Left lobe of liver (tissue), 2 donors: ENCODE measurements around the gene AMFR. TPM values are rescaled to one million over a fixed set of nuclear protein-coding genes. Genes with fewer than 3 reads are reported as not detected.
A peak's percentile ranks its signal among the peaks of the same experiment; 100 is the strongest.

Experiments
- ATAC-seq: fragments of 200-7000 bp; cut with Tn5 transposase; one replicate; pipeline ENCODE4 v1.9.1; 2020; ENCODE audit warnings: mild to moderate bottlenecking, moderate library complexity
- DNase-seq: peaks from one replicate; pipeline ENCODE4 v3.0.0-alpha.2; 2020; ENCODE audit warnings: low spot score
- total RNA-seq: library from RNA; stranded (reverse); gene quantifications from one replicate; pipeline ENCODE4 v1.2.1, GENCODE V29; 2021
- donor health status: DM: no; HTN: no; CAD: no; lungs with moderate emphysema.
- donor health status: DM: no; HTN: yes; CAD: no.

AMFR gene
- total RNA-seq = 159 TPM

GRCh38 chr16:56425439-56425832, at the start of gene AMFR:
TSS of gene AMFR (minus strand) at chr16:56425545. CDS start at chr16:56425327, 218 bp downstream.
- peak; percentile 78 for DNase-seq
- ATAC-seq = peak; percentile 95

DNA sequence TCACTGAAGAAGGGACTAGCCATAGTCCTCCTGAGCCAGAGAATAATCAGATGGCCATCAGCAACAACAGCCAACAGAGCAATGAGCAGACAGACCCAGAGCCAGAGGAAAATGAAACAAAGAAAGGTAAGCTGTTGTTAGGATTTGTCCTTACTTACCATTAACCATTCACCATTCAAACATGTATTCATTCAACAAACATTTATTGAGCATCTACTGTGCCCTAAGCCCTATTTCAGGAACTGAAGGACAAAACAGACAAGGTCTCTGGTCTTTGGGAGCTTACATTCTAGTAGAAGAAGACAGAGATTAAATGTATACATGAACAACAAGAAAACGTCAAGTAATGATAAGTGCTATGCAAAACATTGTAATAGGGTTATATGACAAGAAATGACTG, 45.3 kb upstream of the AMFR start:
- DNase-seq (no peak), ATAC-seq (no peak)

DNA sequence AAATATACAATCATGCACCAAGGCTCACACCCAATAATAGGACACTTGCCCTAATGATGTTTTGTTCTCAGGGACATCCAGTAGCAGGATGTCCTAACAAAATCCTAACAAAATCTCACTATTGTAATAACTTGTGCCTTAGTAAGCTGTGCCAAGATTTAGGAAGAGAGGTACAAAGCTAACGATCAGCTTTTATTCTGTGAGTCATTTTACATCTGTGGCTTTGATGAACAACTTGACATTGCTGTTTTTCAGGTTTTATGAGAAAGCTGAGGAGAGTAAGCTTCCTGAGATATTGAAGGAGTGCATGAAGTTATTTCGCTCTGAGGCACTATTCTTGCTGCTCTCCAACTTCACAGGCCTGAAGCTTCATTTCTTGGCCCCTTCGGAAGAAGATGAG, 44.9 kb upstream of the AMFR start:
- ATAC-seq (no peak), DNase-seq (no peak)

DNA sequence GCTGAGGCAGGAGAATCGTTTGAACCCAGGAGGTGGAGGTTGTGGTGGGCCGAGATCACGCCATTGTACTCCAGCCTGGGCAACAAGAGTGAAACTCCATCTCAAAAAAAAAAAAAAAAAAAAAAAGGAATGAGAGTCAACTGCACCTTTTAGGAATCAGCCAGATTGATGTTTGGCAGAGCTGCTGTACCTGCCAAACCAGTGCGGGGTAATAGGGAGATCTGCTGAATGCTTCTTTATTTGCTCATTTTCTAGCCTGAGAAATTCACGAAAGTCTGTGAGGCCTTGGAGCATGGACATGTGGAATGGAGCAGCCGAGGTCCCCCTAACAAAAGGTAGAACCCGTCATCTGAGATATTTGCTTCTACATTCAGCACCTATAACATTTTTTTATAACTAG, 44.4 kb upstream of the AMFR start:
- no peak for ATAC-seq
- no peak for DNase-seq

DNA sequence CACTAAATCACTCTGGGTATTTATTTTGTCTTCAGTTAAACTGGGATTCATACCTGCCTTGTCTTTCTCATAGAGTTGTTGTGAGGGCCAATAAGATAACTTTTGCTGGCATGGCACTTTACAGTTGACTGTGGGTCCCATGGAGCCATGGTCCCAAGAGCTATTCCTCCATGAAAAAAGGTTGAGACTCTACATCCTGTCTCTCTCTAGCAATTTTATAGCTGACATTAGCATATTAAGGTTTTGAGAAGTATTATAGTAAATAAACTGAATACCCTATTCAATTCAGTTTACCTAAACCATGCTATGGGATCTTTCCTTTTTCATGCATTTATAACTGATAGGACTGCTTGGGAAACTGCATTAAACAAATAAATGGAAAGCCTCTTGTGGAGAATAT, 43.5 kb upstream of the AMFR start:
- ATAC-seq (no peak), DNase-seq (no peak)

DNA sequence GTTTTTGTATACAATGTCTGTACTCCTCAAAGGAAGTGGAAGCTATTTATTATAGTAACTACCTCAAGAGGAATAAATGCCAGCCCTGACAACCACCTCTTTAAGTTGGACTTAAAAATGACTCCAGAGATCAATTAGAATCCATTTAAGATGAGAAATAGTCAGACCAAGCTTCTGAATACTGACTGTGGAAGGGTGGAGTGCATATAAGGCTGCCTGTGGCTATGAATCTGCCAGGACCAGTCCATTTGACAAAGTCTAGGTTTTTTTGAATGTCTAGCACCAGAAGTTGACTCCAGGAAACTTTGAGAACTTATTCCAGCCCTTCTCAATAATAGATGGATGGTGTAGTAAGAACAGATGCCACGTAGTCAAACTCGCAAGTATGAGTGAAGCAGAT, 41.0 kb upstream of the AMFR start:
- DNase-seq = no peak

DNA sequence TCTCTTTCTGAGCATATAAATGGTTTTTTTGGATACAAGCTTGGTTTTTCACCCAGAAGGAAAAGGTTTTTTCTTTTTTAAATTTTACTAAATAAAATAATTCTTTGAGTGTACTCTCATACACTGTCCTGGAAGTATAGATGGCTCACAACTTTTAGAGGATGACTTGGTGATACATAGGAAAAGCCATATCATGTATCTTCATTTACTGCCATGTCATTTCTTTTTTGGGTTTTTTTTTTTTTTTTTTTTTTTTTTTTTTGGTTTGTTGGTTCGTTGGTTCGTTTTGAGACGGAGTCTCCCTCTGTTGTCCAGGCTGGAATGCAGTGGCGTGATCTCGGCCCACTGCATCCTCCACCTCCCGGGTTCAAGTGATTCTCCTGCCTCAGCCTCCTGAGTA, 37.8 kb upstream of the AMFR start:
- ATAC-seq (no peak), DNase-seq (no peak)

More for the DNA sequence above, 41.0 kb upstream of the AMFR start:
- no peak for ATAC-seq

DNA sequence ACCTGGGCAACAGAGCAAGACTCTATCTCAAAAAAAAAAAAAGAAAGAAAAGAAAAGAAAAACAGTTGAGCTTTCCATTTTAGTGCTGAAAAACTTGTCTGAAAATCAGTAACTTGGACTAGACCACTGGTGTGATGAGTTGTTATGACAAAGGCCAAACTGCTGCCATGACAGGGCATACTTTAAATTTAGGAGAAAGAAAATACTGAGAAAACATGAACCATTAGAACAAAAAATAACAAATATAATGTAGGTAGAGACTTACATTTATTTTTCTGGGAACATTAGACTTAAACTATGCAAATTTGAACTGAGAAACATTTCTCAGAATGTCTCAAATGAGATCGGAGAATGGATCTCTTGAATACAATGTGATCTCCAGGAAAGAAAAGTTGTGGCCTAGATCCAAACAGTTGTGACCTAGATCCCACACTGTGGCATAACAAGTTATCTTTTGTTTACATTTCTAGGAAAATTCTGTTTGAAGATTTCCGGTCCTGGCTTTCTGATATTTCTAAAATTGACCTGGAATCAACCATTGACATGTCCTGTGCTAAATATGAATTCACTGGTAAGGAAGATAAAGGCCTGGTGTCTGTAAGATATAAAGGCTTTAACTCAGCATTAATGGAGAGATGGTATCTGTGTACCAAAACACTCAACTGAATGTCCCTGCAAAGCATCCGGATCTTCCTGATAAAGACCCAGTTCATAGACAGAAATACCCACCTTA, 36.9 kb upstream of the AMFR start:
- DNase-seq = no peak
- ATAC-seq = peak; percentile 73

DNA sequence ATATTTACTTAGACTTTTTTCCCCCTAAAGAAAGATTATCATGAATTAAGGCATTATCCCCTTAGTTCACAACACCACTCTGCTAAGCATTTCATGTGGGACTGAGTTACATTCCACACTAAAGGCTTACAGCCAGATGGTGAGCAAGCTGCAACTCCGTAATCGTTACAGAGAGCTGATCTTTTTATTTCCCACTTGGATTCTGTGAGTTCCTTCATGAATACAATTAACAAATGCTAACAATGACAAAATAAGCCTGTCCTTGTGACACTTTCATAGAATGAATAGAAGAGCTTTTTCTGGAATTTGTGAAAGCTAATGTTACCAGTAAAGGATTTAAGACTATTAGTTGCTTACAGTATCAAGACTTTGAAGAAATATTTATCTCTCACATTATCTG, 34.8 kb upstream of the AMFR start:
- no peak for DNase-seq
- no peak for ATAC-seq

DNA sequence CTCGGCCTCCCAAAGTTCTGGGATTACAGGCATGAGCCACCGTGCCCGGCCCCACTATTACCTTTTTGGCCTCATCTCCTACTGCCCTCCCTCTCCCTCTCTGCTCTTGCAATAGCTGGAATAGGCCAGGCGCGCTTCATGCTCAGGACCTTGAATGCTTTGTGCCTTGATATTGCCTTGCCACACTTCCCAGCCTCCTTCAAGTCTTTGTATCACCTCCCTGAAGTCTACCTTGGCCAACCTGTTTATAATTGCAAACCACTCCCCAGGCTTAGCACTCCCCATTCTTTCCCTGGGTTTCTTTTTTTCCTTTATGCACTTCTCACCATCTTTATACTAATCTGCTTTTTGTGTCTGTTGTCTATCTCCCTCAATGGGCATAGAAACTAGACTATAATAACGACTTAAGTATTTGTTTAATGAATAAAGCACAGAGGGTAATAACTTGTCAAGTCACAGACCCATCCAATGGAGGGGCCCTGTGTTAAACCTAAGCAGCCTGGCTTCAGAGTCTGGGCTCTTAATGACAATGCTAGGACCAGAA, 32.7 kb upstream of the AMFR start:
- DNase-seq (no peak), ATAC-seq (no peak)

- DNase-seq (peak; percentile 55), ATAC-seq (peak; percentile 67)
Measured at GRCh38 chr16:56451753-56452689, 26.7 kb upstream of the AMFR start.

GRCh38 chr16:56450986-56451752, 25.8 kb upstream of the AMFR start, which contains the start of the genes NUDT21 and OGFOD1:
TSS of gene NUDT21 (minus strand) at chr16:56451332. CDS start at chr16:56451202, 130 bp downstream.
TSS of gene OGFOD1 (plus strand) at chr16:56451554. CDS start at chr16:56451613, 59 bp downstream.
- ATAC-seq (peak; percentile 97), DNase-seq (peak; percentile 96)

DNA sequence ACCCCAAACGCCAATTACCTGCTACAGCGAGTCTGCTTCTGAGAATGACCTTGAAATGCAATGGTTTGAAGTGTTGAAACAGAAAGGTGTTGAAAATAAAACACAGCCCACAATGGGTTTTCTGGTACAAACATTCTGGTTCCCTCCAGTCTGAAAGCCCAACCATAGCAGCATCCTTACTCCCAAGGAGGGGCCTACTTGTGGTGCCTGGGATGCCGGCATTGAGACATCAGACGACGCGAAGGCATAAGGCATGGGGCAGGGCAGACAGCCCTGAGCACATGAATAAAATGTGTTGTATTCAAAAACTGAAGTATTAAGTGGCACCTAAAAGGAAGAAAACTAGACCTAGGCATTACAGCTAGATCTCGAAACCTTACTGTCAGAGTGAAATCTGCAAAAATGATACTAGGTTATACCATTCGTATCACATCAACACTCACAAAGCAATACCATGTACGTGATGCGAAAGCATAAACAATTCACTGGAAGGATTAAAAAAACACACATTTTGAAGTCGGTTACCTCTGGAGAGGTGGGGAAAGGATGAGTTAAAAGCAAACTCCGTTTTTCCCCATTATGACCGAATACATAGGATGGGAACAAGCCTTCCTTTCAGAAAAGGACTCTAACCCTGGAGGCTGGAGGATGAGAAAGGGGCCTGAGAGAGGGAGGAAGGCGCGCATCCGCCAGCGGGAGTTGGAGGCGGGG, 25.1 kb upstream of the AMFR start:
- no peak for DNase-seq
- peak; percentile 13 for ATAC-seq

- DNase-seq = no peak
- ATAC-seq = no peak
Measured at GRCh38 chr16:56448005-56448404, 22.7 kb upstream of the AMFR start.

- DNase-seq = no peak
- ATAC-seq = no peak
Measured at GRCh38 chr16:56447286-56447685, 21.9 kb upstream of the AMFR start.

GRCh38 chr16:56438038-56438437, 12.7 kb upstream of the AMFR start:
- no peak for ATAC-seq
- DNase-seq = no peak

GRCh38 chr16:56436258-56436657, 10.9 kb upstream of the AMFR start:
- DNase-seq (no peak), ATAC-seq (no peak)

- DNase-seq (no peak), ATAC-seq (no peak)
Measured at GRCh38 chr16:56428091-56428490, 2.7 kb upstream of the AMFR start.

DNA sequence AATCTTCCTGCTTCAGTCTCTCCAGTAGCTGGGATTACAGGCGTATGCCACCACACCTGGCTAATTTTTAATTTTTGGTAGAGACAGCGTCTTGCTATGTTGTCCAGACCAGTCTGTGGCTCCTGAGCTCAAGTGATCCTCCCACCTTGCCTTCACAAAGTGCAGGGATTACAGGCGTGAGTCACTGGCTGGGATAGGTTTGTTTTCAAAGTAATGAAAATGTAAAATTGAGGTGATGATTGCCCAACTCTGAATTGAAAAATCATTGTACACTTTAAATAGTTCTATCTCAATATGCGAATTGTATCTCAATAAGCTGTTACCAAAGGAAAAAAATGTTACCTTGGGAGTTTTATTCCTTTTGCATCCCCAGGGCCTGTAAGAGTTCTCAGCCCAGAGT, 1.2 kb upstream of the AMFR start:
- DNase-seq (no peak), ATAC-seq (no peak)

- DNase-seq (peak; percentile 63), ATAC-seq (peak; percentile 52)
Measured at GRCh38 chr16:56424791-56425438, 430 bp downstream of the AMFR start.
